Sigmoid colon (tissue), 4 donors: ENCODE data around the gene GMPR2.

ENCODE experiments used
- POLR2AphosphoS5 ChIP-seq, 4 donors: sonication (generic); formaldehyde crosslinking; IDR thresholded peaks; one replicate each; pipeline ENCODE4 v1.6.1; 2017; ENCODE audit warnings: antibody characterized with exemption in 4 of 4
- TF ChIP-seq, protein P1 (sequence below), 4 experiments: fragments of 450-650 bp in 3 of 4; fragments of 200-600 bp in 1 of 4; IDR thresholded peaks; one replicate each; pipeline ENCODE4 v1.5.1; 2016 to 2019; ENCODE audit warnings: antibody characterized with exemption in 4 of 4, mild to moderate bottlenecking in 3 of 4, moderate library complexity in 2 of 4

GRCh38 chr14:24271134-24271833, 38.6 kb downstream of the GMPR2 start, which contains the start of gene RABGGTA:
- TF ChIP-seq, protein P1, sequence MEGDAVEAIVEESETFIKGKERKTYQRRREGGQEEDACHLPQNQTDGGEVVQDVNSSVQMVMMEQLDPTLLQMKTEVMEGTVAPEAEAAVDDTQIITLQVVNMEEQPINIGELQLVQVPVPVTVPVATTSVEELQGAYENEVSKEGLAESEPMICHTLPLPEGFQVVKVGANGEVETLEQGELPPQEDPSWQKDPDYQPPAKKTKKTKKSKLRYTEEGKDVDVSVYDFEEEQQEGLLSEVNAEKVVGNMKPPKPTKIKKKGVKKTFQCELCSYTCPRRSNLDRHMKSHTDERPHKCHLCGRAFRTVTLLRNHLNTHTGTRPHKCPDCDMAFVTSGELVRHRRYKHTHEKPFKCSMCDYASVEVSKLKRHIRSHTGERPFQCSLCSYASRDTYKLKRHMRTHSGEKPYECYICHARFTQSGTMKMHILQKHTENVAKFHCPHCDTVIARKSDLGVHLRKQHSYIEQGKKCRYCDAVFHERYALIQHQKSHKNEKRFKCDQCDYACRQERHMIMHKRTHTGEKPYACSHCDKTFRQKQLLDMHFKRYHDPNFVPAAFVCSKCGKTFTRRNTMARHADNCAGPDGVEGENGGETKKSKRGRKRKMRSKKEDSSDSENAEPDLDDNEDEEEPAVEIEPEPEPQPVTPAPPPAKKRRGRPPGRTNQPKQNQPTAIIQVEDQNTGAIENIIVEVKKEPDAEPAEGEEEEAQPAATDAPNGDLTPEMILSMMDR (IDR thresholded peaks at IDR 0.05): peak; percentile 33 to 78 (median 43)
- peak; percentile 23 to 73 (median 60) for TF ChIP-seq POLR2AphosphoS5 (IDR thresholded peaks at IDR 0.05)
